Ishikawa (cell line): ENCODE measurements around the gene PAPPA.

Experiments
- FOXM1 ChIP-seq: IDR thresholded peaks from 2 replicates; pipeline ENCODE4 v1.6.1; 2012; ENCODE audit warnings: low read depth, borderline replicate concordance
- MAX ChIP-seq: IDR thresholded peaks from 2 replicates; pipeline ENCODE4 v1.6.1; 2012
- RAD21 ChIP-seq: IDR thresholded peaks from 2 replicates; pipeline ENCODE4 v1.6.1; 2012; ENCODE audit warnings: low read depth
- TAF1 ChIP-seq: IDR thresholded peaks from 2 replicates; pipeline ENCODE4 v1.6.1; 2012; ENCODE audit warnings: low read depth, mild to moderate bottlenecking
- TCF12 ChIP-seq: IDR thresholded peaks from 2 replicates; pipeline ENCODE4 v1.6.1; 2012; ENCODE audit warnings: low read depth

GRCh38 chr9:116362493-116362892, 208.9 kb downstream of the PAPPA start:
- no peak for TF ChIP-seq FOXM1
- no peak for TF ChIP-seq MAX
- TF ChIP-seq RAD21 = no peak
- no peak for TF ChIP-seq TAF1
- TF ChIP-seq TCF12 = no peak
